ENCODE measurements around the gene TBCK. TPM values are rescaled to one million over a fixed set of nuclear protein-coding genes. Genes with fewer than 3 reads are reported as not detected.

TBCK gene
- 86.1 and 87.6 TPM in 2 replicates for total RNA-seq
- 68.8 TPM for total RNA-seq (2013)
- polyA plus RNA-seq, result 17.5 and 18.2 TPM in 2 replicates
- 61.1 and 70.2 TPM in 2 replicates for polyA minus RNA-seq

DNA sequence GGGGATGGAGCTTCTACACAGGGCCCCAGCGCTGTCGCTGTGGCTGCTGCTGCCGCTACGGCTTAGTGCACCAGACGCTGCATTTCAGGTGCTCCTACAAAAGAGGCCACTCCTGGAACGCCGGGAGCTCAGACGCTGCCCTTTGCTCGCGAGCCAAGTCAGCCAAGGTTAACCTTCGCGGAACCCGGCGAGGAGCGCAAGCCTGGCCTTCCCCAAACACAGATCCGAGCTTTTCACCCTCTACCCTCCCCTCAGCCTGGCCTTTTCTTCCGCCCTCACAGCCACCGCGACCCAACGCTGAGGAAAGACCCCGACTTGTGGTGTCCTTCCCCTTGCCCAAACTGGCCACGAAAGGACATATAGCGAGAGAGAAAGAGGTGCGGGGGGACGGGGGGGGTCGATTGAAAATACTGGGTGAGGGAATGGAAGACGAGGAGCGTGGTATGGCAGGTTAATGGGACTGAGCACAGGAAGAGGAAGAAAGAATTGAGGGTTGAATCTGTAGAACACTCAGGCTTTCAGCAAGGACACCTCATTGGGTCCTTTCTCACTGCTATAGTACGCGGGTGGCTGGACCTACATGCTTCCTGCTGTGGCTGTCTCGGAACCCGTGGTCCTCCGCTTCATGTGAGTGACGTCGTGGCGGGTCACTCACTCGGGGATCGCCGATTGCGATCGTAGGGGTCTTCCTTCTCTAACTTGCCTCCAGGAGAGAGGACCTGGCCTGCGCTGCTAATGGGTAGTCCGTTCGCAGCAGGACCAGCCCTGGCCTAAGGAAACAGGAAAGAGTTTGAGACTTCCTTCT lies at the start of gene TBCK, which contains the start of gene AIMP1:
TBCK (minus strand) TSS at position 242 of the 805 bp plus-strand sequence. CDS start 7,249 bp downstream, outside the sequence.
AIMP1 (plus strand) TSS at position 583 of the 805 bp plus-strand sequence. CDS start 8,460 bp downstream, outside the sequence.
- peaks cover 0 to 4% of the 10 kb centered on the region in 2 experiments for H3K36me3 ChIP-seq (replicated peaks in 1 of 2; ENCODE audit: control extremely low read depth in 1 of 2, control insufficient read depth in 1 of 2, extremely low read depth in 1 of 2, insufficient read depth in 2 of 2, low read length in 1 of 2)
- Mint-ChIP-seq H3K4me3 (no peak within 1 kb of the TSS), H3K27me3 (no peaks in the 10 kb centered on the region), H3K9me3 (ENCODE audit: insufficient read depth) (no peaks in the 10 kb centered on the region), H3K4me1 (peaks cover 24% of the 10 kb centered on the region), H3K27ac (peak within 1 kb of the TSS; percentile 82)
- TF ChIP-seq, protein P1, sequence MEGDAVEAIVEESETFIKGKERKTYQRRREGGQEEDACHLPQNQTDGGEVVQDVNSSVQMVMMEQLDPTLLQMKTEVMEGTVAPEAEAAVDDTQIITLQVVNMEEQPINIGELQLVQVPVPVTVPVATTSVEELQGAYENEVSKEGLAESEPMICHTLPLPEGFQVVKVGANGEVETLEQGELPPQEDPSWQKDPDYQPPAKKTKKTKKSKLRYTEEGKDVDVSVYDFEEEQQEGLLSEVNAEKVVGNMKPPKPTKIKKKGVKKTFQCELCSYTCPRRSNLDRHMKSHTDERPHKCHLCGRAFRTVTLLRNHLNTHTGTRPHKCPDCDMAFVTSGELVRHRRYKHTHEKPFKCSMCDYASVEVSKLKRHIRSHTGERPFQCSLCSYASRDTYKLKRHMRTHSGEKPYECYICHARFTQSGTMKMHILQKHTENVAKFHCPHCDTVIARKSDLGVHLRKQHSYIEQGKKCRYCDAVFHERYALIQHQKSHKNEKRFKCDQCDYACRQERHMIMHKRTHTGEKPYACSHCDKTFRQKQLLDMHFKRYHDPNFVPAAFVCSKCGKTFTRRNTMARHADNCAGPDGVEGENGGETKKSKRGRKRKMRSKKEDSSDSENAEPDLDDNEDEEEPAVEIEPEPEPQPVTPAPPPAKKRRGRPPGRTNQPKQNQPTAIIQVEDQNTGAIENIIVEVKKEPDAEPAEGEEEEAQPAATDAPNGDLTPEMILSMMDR (IDR thresholded peaks at IDR 0.05), result no peak
- no peak for TF ChIP-seq EZH2 (IDR thresholded peaks at IDR 0.05; ENCODE audit: borderline replicate concordance, insufficient read depth, low read depth, low read length, poor library complexity, severe bottlenecking)
- H3K4me1 ChIP-seq (ENCODE audit: control insufficient read depth in 2 of 2, insufficient read depth in 2 of 2, low read length in 2 of 2), result peaks cover 19 to 26% of the 10 kb centered on the region in 2 donors
- CTCF ChIA-PET, result interaction anchor here (1.0 kb wide), 1 partner anchor 11 kb away, joined by 4 read pairs; no protein-coding TSS in a partner anchor
- peak; percentile 97 for DNase-seq
- H3K9me3 ChIP-seq (ENCODE audit: control extremely low read depth in 1 of 3, control insufficient read depth in 2 of 3, insufficient read depth in 1 of 3, low read length in 2 of 3), result peaks cover 0 to 7% (median 0%) of the 10 kb centered on the region in 3 donors
- no peaks in the 10 kb centered on the region for H3K27me3 ChIP-seq (replicated peaks in 1 of 4; ENCODE audit: control extremely low read depth in 1 of 4, control insufficient read depth in 3 of 4, insufficient read depth in 4 of 4, low read length in 3 of 4)
- H2AFZ ChIP-seq (ENCODE audit: insufficient read depth, low read depth, low read length, poor library complexity, severe bottlenecking), result peak within 1 kb of the TSS; percentile 91
- peak within 1 kb of the TSS; percentile 77 to 98 (median 82) for H3K4me3 ChIP-seq (ENCODE audit: control extremely low read depth in 1 of 5, extremely low read depth in 1 of 5, insufficient read depth in 1 of 5, low read depth in 2 of 5, low read length in 4 of 5)
- no peaks in the 10 kb centered on the region for H4K20me1 ChIP-seq (ENCODE audit: control insufficient read depth, insufficient read depth, low read length, poor library complexity, severe bottlenecking)
- H3K27ac ChIP-seq (ENCODE audit: low read length in 2 of 2), result peak within 1 kb of the TSS; percentile 95 to 98
- H3K79me2 ChIP-seq (ENCODE audit: control insufficient read depth, insufficient read depth, low read length), result peaks cover 86% of the 10 kb centered on the region
- peak; percentile 90 for ATAC-seq (ENCODE audit: low read depth)
- H3K4me2 ChIP-seq (replicated peaks; ENCODE audit: low read depth, low read length, poor library complexity, severe bottlenecking), result peak within 1 kb of the TSS; percentile 82
- POLR2A ChIA-PET, result interaction anchor here (0.7 kb wide), 1 partner anchor 112 kb away, joined by 3 read pairs; no protein-coding TSS in a partner anchor
- intact Hi-C loops (cut with micrococcal nuclease), result loop anchor here (1.0 to 10.0 kb wide), 5 partner anchors 608 to 1669 kb away; partner anchors contain the start of genes CYP2U1, GSTCD, HADH and INTS12
- H3K9ac ChIP-seq (ENCODE audit: low read length), result peak within 1 kb of the TSS; percentile 98
- WGBS (ENCODE audit: insufficient coverage), result under 1% methylated on average over 42 of the region's 44 CpGs

All from B cell (primary cell).